Kidney glomerular epithelial cell (primary cell): ENCODE results near the gene CCNL1.

Experiments used
- DNase-seq: peaks from one replicate; lab custom pipeline; 2025; lab: John Stamatoyannopoulos, UW

The CCNL1 gene

DNA sequence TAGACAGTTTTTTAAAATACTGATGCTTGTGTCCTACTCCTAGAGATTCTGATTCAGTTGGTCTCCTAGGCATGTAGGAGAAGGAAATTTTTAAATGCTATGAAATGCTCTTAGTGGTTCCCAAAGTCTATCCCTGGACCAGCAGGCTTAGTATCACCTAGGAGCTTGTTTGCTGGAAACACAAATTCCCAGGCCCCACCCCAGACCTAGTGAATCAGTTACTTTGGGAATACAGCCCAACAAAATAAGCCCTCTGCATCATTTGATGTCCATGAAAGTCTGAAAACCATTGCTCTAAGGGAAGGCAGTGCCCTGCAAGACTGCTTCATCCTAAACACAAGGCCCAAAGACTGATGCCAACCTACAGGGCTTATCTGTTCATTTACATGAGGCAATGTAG lies 36.3 kb downstream of the CCNL1 start:
- no peak for DNase-seq

DNA sequence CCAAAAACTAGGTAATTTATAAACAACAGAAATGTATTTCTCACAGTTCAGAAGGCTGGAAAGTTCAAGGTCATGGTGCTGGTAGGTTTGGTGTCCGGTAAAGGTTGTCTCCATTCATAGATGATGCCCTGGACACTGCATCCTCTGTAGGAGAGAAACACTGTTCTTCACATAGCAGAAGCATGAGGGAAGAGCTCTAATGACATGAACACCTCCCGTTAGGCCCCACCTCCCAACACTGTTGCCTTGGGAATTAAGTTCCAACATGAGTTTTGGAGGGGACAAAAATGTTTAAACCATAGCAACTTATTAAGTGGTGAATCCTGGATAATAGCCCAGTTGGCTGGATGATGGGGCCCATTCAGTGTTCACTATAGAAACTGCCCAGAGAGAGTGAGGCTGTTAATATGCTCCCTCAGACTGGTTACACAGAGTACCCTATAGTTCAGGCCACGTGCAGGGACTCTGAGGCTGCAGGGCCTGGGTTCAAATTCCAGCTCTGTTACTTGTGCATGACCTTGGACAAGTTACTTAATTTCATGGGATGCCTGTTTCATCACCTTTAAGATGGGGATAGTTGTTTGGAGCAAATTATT lies 37.0 kb downstream of the CCNL1 start:
- no peak for DNase-seq

DNA sequence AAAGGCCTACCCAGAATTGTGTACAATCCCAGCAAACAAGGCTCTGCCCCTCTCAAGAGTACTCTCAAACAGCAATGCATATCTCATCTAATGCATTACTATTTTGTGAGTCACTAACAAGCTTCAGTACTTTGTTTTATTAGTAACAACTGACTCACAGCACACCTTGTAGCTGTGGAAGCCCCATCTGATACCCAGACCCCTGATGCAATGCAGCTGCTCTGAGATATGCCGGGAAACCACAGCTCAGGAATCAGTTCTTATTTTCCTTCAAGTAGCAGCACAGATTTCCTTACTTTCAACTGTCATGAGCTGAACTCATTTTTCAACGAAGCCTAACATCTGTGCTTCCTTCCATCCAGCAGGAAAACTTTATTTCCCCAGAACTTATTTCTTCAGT lies 37.8 kb downstream of the CCNL1 start:
- DNase-seq = peak; percentile 94

DNA sequence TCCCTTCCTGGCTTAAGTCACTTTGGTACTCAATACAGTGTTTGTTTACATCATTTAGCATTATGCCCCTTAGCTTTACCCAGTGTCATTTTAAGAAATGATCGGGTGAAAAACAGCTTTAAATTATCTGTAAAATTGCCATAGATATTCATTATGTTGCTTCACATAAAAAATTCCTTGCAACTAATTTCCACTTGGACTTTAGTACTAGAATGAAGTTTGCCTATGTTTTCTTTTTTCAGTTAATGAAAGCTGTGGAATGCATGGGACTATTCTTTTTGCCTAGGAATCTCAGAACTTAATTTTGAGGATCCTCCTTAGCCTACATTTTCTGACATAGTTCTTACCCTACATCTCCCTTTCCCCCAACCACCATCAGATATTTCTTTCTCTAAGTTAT lies 38.4 kb downstream of the CCNL1 start:
- DNase-seq = no peak

DNA sequence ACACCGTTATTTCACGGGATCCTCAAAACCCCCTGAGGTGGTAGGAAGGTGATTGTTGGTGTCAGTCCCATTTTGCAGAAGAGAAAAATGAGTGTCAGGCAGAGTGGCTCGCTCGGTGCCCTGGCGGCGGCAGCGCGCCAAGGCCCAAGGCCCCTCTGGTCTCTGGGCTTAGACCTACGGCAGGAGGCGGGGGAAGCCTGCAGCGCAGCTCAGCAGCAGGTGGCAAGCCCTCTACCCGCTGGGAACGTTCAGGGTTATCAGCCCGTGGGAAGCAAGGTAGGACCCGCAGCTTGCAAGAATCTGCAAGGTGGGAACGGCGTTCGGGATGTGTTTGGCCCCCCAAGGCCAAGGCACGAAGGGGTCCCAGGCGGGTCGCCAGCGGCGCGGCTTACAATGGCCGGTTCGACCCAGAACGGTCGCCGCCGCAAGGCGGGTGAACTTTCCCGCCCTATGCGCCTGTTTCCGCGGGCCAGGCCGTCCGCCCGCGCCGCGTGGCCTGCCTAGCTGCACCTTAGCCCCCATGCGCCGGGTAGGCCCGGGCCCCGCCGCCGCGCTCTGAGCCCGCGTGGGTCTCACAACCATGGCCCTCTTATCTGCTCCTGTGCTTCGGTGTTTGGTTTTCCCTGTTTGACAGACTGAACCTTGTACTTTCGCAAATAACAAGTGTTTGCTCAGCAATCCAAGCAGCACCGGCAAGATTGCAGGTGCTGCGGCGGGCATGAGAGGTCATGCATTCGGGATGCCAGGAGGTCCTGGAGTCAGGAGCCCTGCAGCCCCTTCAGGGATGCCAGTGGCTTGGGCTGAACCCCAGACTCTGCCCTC lies 39.7 kb downstream of the CCNL1 start:
- DNase-seq = no peak

DNA sequence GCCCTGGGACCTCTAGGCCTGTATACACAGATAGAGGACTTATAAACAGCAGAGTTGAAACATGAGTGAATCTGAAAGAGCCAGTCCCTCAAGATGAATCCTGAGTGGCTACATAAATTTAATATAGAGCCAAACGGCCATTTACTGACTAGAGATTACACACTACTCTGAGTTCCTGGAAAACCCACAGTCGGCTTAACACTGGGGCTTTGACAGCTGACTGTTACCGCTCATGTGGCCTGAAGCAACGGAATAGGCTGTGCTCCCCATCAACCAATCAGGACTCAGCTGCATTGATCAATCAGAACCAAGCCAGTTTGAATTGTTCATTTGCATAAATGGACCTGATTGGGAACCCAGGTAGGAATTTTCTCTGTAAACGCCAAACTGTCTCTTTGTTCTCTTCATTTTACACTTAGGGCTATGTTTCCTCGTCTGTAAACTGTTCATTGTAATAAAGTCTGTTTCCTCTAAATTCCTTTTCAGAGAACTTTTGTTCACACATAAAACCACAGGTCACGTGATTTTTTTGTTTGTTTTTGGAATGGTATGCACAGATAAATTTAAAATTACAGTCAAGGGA lies 40.5 kb downstream of the CCNL1 start:
- DNase-seq = no peak

DNA sequence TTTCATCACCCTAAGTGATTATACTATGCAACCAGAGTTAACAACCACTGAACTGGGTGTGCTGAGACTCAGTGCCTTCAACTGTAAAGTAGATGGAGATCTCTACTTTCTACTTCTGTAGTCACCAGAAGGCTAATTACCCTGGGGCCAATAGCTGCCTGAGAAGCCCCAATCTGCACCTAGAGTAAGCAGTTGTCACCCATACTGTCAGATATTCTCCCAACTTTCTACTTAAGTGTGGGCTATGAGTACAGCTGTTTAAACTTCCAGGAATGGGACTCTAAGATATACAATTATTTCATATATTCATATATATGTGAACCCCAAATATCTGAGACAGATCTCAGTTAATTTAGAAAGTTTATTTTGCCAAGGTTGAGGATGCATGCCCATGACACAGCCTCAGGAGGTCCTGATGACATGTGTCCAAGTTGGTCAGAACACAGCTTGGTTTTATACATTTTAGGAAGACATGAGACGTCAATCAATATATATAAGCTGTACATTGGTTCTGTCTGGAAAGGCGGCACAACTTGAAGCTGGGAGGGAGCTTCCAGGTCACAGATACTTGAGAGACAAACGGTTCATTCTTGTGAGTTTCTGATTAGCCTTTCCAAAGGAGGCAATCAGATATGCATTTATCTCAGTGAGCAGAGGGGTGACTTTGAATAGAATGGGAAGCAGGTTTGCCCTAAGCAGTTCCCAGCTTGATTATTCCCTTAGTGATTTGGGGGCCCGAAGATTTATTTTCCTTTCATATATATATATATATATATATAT lies 41.9 kb downstream of the CCNL1 start:
- no peak for DNase-seq

DNA sequence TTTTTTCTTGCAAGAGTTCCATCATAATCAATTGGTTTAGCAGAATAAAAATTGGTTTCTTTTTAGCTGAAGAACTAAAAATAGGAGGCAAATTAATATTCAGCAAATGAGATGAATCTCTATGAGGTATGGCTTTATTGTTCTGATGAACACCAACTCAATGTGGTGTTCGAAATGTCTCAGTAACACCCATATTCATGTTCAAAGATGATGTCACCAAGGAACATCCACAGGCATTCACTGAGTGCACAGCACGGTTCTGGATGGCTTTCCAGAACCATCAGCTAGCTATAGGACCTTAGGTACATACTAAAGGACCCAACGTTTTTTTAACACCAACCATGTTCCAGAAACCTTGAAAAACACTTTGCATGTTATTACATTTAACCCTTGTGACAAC lies 42.7 kb downstream of the CCNL1 start:
- DNase-seq = no peak

DNA sequence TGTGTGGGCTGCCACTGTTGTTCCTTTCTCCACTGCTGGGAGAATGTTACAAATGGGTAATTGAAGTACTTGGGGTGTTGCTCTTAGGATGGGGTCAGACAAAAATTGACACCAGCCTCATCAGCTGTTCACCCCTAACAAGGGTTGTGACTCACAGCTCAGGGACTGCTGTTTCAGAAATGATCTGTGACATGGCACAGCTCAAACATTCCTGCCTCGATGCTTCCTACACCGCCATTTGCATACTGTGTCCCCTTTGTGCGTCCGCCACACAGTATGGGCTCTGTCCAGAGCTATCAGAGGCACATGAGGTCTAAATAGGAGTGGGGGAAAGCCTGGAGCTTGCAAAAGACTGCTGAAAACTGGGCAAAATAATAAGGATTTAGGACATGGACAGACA lies 43.9 kb downstream of the CCNL1 start:
- DNase-seq = no peak

DNA sequence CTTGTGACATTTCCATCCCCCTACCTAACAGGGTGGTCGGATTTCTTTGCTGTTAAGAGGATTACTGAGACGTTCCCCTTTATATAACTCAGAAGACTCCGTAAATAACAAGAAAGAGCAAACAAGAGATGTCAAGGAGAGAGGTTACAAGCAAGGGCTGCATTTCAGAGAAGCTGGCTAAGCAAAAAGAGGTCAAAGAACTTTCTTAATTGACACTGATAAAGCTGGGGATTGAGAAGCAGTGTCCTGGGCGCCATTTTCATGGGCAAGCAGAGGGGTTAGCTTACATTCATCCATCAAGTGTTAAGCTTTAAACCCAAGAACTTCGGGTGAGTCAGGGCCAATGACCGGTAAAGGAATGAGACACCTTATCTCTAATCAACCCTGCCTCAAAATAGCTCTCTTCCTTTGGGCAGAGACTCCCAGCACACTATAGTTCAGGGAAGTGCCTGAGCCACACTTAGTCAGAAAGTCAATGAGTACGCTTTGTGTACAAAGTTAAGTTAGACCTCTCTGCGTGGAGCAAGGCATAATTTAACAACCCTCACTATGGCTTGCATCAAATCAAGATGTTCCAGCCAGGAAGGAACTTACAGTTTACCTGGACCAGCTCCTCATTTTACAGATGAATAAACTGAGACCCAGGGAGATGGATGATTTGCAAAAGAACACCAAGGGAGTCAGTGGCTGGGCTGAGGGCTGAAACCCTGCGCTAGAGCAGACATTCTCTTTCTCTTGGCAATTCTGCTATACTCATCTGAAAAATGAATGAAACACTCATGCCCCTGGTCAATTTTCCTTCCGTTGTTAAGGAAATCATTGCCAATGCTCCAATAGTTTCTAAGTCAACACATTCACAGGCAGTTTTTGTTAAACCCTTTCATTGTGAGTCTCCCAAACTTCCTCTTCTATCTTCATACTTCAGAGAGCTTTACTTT lies 44.6 kb downstream of the CCNL1 start:
- DNase-seq = peak; percentile 68

DNA sequence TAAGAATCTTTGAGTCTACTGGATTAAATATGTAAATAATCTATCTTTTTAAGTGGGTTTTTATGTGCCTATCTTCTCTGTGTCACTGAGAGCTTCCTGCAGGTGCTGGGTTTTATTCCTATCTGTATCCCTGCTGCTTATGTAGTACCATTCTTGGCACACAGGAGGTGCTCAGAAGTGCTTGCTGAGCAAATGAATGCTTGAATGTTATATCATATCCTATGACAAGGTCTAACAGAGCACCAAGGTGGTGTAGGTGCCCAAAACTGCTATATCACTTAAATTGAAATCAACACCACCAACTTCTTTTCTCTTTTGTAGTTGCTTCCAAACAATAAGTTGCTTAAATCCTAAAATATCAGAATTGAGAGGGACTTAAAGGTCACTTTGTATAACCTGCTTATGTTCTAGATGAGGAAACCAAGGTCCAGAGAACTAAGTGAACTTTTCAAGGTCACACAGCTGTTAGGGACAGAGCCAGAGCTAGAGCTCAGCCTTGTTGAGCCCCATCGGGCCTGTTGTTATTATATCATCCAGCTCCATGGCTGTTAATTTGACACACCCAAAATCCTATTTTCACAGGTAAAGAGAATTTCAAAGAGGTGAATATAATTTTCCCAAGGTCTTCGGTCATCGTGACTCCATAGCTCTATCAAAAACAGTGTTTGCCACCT lies 46.0 kb downstream of the CCNL1 start:
- no peak for DNase-seq

DNA sequence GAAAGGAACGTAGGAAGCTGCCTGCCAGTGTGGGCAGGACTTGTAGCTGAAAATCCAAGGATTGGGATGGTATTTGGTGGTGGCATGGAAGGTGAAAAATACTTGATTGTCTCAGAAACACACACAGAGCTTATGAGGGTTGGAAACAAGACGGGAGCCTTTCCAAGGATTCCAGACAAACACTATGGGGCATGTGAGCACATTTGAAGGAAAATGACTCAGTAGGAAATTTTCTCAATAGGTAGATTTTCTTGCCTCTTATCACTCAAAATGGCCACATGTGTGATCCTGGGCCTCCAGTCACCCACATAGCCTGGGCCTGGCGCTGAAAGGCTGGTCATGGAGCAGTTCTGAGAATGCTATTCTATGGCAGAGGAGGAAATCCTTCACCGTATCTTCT lies 47.4 kb downstream of the CCNL1 start:
- no peak for DNase-seq

DNA sequence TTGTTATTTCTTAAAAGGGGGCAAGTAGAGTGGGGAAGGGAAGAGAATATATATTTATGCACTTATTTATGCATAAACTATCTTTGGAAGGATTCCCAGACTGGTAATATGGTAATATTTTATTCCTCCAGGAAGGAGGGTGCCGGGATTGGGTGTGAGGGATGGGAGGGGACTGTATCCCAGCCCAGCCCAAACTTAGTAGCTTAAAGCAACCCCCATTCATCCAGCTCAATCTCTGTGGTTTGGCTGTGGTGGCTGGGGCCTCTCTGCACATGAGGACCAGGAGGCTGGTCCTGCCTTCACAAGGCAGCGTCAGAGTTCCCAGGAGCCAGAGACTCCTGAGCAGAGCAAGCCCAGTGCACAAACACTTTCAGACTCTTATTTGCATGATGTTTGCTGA lies 48.4 kb downstream of the CCNL1 start:
- DNase-seq = no peak

DNA sequence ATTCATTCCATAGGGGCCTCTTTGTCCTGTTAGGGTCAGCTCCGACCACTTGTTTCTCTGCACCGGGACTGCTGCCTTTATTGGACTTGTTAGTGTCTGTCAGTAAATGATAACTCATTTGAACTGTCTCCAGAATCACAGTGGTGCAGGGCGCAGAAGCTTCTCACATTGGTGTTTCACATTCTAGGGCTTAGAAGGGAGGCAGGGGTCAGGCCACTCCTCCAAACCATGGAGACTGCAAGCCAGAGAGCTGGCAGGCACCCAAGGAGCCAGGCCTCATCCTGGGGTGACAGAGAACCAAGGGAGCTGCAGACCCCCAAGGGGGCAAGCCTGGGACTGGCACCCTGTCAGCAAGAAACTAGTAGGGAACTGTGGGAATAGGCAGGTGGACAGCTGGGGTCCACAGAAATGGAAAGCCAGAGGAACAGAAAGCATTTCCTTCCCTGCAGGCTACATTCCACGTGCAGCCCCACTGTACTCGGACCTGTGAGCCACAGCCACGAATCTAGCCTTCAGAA lies 49.1 kb downstream of the CCNL1 start:
- no peak for DNase-seq

DNA sequence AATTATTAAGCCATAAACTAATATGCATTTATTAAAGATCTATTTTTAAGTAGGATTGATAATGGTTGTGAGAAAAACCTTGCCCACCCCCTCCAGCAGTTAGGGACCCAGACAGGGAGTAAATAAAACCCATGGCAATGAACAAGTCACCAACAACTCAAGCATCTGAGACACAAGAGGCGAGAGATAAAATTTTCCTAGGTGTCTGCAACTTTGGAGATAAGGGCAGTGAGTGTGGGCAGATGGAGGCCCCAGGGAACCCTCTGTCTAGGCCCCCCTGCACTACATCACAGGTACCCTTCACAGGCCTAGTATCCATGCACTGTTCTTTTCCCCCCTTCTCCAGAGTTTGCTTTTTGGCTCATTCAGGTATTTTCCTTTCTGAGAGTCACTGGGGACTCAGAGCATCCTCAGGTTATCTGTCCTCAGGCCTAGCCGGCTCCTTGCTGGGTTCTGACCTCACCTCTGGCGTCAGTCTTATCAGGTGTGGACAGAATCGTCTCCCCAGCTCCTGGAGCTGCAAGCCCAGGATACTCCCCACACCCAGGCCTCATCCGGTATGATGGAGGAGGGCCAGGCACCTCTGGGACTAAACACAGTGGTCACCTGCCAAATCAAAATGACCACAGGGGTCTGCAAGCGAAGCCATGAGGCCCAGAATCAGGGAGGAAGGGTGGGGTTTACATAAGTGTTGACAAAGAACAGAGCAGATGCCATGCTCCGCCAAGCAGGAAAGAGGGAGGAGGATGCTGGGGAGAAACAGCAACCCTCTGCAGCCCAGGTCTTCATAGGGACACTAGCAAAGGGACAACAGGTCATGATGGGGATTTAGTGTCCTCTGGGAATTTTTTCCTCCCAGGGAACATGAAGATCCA lies 50.4 kb downstream of the CCNL1 start:
- DNase-seq = no peak

DNA sequence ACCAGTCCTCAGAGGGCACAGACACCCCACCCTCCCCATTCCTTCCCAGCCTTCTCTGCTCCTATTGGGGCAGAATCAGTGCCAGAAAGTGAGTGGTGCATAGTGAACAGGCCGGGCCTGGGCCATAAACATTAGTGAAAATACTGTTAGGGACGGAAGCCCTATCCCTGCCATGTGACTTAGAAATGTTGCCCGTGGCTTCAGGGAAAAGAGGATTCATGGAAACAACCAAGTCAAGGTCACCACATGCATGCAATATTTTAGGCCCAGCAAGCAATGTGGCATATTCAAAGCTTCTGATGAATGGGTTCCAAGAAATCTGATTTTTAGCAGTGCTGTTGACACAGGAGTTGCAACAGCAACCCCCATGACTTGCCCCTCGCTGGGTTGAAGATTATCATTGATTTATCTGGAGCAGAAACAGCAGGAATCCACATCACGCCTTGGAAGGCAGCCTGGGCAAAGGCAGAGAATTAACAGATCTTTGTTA lies 52.3 kb downstream of the CCNL1 start:
- DNase-seq = no peak

DNA sequence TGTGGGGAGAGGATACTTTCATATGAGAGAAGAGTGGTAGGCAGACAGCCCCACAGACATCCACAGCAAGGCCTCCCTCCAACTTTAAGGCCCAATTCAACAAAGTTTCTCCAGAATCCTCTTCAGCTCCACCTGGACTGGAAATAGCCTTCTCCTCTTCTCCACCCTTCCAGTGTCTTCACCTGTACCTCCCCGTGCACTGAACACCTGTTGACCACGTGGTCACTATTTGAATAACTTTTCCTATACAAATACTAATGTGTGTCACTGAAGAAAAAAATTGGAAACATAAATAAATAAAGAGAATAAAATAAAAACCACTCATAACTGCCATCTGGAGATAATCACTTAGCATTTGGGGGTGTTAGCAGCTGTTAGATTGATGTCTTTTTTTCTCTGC lies 52.9 kb downstream of the CCNL1 start:
- no peak for DNase-seq

DNA sequence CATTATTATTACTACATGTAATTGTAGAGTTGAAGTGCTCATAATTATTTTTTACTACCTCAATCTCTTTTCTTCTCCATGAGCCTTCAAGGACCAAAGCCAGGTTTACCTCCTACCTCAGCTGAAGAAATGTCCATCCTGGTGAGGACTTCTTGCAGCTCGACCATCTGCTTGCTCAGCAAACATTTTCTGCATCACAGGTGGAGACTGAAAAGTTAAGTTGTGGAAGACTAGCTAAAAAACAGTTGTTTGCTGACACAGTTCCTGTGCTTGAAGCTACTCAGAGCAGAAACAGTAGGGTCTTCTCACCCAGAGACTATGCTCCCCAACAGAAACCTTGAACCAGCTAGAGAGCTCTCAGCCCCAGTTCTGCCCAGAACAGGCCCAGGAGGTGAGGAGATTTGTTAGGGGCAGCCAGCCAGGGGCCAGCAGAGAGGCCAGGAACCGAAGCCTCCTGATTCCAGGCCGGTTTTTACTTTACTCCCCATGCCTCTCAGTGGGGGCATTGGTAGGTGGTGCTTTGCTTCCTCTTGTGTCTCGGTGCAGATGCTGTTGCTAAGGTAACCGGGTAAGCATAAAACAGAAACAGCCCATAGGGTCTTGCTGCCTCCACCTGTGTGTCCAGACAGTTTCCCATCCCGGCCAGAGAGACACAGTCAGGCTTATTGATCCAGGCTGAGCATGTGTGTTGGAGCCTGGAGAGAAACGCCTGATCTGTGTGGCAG lies 54.9 kb downstream of the CCNL1 start:
- DNase-seq = no peak

DNA sequence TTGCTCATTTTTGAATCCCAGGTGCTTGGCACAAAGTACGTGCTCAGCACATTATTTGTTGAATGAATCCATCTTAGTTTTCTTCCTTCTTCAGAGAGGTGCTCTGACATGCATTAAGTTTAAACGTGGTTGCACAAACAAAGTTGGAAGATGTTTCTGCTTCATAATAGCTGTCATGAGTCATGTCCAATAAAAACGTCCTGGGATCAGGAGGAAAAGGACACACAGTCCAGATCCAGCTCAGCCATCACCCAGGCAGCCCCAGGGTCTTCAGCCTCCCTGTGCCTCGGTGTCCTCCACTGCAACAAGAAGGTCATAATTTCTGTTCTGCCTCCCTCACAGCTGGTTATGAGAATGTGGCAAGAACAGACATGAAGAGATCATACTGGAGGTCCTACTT lies 55.4 kb downstream of the CCNL1 start:
- no peak for DNase-seq
